Measurements from ENCODE around the gene SCPEP1.

Gene SCPEP1

DNA sequence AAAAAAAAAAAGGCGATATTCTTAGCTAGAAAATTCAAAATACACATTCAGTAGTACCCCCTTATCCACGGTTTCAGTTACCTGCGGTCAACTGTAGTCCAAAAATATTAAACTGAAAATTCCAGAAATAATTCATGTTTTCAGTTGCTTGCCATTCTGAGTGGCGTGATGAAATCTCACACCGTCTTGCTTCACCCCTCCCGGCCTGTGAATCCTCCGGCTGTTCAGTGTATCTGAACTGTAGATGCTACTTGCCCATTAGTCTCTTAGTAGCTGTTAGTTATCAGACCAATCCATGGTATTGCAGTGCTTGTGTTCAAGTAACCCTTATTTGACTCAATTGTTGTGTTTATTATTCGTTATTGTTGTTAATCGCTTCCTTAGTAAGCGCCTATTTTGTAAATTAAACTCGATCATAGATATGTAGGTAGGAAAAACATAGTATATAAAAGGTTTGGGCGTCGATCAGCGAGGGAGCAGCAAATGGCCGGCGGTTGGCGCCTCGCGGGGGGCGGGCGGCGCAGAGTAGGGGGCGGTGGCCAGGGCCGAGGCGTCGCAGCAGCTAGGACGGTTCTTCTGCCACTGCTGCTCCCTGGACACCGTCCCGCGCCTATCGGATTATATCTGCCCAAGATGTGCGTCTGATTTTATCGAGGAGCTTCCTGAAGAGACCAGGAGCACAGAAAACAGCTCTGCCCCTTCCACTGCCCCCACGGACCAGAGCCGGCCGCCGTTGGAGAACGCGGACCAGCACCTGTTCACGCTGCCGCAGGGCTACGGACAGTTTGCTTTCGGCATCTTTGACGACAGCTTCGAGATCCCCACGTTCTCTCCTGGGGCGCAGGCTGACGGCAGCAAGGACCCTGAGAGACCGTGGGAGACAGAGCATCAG, 67.3 kb downstream of the SCPEP1 start:
- DNase-seq = no peak

DNA sequence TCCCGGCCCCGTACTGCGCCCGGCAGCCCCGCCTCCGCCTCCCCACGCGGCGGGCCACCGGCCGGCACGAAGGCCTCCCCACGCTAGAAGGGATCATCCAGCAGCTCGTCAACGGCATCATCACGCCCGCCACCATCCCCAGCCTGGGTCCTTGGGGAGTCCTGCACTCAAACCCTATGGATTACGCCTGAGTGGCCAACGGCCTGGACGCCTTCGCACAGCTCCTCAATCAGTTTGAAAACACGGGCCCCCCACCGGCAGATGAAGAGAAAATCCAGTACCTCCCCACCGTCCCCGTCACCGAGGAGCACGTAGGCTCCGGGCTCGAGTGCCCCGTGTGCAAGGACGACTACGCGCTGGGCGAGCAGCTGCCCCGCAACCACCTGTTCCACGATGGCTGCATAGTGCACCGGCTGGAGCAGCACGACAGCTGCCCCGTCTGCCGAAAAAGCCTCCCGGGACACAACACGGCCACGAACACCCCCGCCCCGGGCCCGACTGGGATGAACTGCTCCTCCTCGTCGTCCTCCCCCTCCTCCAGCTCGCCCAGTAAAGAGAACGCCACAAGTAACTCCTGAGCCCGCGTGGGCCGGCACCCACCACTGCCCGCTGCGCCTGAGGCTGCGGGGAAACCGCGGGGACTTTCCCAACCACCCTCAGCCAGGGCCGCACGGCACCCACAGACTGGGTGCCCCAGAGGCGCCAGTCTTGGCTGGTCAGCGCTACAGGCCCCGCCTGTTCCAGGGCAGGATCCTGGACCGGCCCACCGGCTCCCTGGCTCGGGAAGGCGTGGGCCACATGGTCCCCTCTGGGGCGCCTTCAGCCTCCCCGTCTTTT, 68.2 kb downstream of the SCPEP1 start:
- peak in 2 of 6 experiments; percentile 17 to 30 for DNase-seq

DNA sequence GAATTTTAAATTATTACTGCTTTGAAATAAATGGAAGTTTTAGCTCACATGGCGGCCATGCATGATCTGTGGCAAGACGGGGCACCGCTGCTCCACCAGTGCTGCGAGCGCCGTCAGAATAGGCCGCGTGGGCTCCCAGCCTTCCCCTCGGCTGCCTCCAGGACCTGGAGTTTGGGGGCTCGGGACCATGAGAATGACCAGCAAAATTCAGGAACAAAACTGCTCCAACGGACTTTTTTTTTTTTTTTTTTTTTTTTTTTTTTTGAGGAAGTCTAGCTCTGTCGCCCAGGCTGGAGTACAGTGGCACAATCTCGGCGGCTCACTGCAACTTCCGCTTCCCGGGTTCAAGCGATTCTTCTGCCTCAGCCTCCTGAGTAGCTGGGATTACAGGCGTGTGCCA, 68.8 kb downstream of the SCPEP1 start:
- DNase-seq = no peak

DNA sequence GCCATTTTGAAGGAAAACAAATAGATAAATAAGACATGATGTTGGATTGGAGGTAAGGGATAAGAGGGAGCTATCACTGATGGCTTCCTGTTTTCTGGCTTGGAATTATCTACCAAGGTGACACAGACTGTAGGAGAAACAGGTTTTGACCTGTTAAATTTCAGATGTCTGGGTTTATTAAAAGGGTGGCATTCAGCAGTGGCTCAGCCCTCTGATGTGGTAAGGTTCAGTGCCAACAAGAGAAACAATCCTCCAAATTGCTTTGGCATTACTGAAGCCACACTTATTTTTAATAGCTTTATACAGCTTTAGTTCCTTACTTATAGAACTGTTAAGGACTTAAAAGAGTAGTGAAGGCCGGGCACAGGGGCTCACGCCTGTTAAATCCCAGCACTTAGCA, 70.2 kb downstream of the SCPEP1 start:
- DNase-seq = no peak

GRCh38 chr17:57050306-57050705, 72.4 kb downstream of the SCPEP1 start:
- no peak for DNase-seq

GRCh38 chr17:57051886-57052361, 74.0 kb downstream of the SCPEP1 start:
- no peak for DNase-seq

Measured in stimulated activated naive CD4-positive, alpha-beta T cell (primary cell).